GM21390 (cell line): ENCODE results near the gene PCDHA9.
"Not testable (repeated sequence)": the region's sequence is repeated elsewhere in the genome, so short reads cannot be mapped to it uniquely, and the experiment has no call there.

Source experiments
- ATAC-seq: cut with Tn5 transposase; IDR thresholded peaks from one replicate; pipeline ENCODE4 v1.9.1; 2021; ENCODE audit not compliant: unreplicated experiment

Gene PCDHA9

GRCh38 chr5:140833993-140834392, 14.2 kb upstream of the PCDHA9 start, which contains the start of gene PCDHA7:
PCDHA7 (plus strand) TSS chr5:140834269; CDS start chr5:140834384, 115 bp downstream.
- ATAC-seq, result no peak

DNA sequence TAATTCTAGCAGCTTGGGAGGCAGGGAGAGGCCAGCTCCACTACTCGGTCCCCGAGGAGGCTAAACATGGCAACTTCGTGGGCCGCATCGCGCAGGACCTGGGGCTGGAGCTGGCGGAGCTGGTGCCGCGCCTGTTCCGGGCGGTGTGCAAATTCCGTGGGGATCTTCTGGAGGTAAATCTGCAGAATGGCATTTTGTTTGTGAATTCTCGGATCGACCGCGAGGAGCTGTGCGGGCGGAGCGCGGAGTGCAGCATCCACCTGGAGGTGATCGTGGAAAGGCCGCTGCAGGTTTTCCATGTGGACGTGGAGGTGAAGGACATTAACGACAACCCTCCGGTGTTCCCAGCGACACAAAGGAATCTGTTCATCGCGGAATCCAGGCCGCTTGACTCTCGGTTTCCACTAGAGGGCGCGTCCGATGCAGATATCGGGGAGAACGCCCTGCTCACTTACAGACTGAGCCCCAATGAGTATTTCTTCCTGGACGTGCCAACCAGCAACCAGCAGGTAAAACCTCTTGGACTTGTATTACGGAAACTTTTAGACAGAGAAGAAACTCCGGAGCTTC, 13.7 kb upstream of the PCDHA9 start:
- not testable (repeated sequence) for ATAC-seq

GRCh38 chr5:140835622-140836510, 12.3 kb upstream of the PCDHA9 start:
- no peak for ATAC-seq

DNA sequence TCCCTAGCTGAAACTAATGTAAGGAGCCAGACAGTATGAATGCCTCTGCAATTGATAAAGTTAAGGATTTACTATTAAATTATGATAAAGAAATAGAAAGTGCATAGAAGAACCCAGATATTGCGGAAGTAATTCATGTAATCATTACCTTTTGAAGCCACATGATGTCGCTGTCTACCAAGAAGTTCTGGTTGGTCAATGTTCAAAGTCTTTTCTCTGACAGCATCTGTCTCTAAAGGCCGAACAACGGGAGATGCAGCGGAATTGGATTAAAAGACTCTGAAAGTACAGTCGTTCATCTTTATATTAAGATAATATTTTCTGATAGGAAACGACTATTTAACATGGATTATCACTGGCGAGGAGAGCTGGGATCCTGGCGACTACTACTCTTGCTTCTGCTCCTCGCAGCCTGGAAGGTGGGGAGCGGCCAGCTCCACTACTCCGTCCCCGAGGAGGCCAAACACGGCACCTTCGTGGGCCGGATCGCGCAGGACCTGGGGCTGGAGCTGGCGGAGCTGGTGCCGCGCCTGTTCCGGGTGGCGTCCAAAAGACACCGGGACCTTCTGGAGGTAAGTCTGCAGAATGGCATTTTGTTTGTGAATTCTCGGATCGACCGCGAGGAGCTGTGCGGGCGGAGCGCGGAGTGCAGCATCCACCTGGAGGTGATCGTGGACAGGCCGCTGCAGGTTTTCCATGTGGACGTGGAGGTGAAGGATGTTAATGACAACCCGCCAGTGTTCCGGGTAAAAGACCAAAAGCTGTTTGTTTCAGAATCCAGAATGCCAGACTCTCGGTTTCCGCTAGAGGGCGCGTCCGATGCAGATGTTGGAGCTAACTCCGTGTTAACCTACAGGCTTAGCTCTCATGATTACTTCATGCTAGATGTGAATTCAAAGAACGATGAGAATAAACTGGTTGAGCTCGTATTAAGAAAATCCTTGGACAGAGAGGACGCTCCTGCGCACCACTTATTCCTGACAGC, 6.9 kb upstream of the PCDHA9 start, which contains the start of gene PCDHA8:
PCDHA8 (plus strand) TSS at position 210 of the 985 bp plus-strand sequence; CDS start at position 345, 135 bp downstream.
- ATAC-seq, result no peak

- no peak for ATAC-seq
Measured at GRCh38 chr5:140842798-140843733, 5.1 kb upstream of the PCDHA9 start.

DNA sequence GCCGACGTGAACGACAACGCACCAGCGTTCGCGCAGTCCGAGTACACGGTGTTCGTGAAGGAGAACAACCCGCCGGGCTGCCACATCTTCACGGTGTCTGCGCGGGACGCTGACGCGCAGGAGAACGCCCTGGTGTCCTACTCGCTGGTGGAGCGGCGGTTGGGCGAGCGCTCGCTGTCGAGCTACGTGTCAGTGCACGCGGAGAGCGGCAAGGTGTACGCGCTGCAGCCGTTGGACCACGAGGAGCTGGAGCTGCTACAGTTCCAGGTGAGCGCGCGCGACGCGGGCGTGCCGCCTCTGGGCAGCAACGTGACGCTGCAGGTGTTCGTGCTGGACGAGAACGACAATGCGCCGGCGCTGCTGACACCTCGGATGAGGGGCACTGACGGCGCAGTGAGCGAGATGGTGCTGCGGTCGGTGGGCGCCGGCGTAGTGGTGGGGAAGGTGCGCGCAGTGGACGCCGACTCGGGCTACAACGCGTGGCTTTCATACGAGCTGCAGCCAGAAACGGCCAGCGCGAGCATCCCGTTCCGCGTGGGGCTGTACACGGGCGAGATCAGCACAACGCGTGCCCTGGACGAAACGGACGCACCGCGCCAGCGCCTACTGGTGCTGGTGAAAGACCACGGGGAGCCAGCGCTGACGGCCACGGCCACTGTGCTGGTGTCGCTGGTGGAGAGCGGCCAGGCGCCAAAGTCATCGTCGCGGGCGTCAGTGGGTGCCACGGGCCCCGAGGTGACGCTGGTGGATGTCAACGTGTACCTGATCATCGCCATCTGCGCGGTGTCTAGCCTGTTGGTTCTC, 1.9 kb downstream of the PCDHA9 start:
- ATAC-seq, result not testable (repeated sequence)

DNA sequence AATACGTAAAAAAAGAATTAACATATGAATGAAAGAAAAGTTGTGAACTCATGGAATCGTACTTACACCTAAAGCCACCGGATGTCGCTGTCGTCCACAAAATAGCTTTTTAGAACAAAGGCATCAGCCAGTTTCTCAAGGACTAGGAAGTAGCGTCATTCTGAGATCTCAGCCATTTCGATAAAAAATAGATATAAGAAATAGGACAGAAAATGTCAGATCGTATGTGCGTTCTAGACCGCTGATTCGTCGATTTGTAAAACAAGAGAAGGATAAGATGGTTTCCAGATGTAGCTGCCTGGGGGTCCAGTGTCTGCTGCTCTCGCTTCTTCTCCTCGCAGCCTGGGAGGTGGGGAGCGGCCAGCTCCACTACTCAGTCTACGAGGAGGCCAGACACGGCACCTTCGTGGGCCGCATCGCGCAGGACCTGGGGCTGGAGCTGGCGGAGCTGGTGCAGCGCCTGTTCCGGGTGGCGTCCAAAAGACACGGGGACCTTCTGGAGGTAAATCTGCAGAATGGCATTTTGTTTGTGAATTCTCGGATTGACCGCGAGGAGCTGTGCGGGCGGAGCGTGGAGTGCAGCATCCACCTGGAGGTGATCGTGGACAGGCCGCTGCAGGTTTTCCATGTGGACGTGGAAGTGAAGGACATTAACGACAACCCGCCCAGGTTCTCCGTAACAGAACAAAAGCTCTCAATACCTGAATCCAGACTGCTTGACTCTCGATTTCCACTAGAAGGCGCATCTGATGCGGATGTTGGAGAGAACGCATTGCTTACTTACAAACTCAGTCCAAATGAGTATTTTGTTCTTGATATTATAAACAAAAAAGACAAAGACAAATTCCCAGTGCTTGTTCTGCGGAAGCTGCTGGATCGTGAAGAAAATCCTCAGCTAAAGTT, 7.8 kb downstream of the PCDHA9 start, which contains the start of gene PCDHA10:
PCDHA10 (plus strand) TSS at position 126 of the 903 bp plus-strand sequence; CDS start at position 278, 152 bp downstream.
- ATAC-seq, result no peak

DNA sequence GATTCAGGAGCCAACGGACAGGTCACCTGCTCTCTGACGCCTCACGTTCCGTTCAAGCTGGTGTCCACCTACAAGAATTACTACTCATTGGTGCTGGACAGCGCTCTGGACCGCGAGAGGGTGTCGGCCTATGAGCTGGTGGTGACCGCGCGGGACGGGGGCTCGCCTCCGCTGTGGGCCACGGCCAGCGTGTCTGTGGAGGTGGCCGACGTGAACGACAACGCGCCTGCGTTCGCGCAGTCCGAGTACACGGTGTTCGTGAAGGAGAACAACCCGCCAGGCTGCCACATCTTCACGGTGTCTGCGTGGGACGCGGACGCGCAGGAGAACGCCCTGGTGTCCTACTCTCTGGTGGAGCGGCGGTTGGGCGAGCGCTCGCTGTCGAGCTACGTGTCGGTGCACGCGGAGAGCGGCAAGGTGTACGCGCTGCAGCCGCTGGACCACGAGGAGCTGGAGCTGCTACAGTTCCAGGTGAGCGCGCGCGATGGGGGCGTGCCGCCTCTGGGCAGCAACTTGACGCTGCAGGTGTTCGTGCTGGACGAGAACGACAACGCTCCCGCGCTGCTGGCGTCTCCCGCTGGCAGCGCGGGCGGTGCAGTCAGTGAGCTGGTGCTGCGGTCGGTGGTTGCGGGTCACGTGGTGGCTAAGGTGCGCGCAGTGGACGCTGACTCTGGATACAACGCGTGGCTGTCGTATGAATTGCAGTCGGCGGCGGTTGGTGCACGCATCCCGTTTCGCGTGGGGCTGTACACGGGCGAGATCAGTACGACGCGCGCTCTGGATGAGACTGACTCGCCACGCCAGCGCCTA, 9.2 kb downstream of the PCDHA9 start:
- ATAC-seq, result no peak

- ATAC-seq, result no peak
Measured at GRCh38 chr5:140857987-140858240, 9.7 kb downstream of the PCDHA9 start.

DNA sequence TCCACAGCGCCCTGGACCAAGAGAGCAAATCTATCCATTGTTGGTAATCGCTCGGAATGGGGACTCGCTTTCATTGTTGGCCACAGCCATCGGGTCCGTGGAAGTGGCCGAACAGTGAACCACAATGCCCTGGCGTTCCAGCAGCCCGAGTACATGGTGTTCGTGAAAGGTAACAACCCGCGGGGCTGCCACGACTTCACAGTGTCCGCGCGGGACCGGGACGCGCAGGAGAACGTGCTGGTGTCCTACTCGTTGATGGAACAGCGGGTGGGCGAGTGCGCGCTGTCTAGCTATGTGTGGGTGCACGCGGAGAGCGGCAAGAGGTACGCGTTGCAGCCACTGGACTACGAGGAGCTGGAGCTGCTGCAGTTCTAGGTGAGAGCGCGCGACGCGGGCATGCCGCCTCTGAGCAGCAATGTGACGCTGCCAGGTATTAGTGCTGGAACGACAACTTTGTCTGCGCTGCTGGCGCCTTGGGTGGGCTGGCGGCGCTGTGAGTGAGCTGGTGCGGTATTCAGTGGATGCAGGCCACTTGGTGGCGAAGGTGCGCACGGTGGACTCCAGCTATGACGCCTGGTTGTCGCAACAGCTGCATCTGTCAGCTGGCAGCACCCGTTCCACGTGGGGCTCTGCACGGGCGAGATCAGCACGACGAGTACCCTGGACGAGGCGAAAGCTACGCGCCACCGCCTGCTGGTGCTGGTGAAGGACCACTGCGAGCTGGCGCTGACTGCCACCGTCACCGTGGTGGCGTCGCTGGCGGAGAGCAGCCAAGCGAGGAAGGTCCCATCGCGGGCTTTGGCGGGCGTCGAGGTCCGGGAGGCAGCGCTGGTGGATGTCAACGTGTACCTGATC, 14.5 kb downstream of the PCDHA9 start:
- no peak for ATAC-seq

DNA sequence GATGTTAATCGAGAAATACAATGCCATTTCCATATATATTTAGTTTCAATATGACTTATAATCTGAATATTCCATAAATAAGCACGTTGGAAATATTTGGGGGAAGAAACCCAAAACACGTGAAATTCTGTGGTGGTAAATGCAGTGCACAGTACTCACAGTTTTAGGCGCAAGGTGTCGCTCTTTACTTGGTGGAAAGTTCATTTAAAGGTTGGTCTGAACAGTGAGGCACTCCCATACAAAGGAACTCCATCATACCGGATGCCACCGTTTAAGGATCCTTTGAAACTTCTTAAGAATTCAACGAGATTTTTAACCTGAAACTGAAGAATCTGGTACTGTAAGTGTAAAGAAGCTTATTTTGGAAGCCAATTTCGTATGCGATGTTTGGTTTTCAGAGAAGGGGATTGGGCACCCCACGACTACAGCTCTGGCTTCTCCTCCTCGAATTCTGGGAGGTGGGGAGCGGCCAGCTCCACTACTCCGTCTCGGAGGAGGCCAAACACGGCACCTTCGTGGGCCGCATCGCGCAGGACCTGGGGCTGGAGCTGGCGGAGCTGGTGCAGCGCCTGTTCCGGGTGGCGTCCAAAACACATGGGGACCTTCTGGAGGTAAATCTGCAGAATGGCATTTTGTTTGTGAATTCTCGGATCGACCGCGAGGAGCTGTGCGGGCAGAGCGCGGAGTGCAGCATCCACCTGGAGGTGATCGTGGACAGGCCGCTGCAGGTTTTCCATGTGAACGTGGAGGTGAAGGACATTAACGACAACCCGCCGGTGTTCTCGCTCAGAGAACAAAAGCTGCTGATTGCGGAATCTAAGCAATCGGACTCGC, 20.8 kb downstream of the PCDHA9 start, which contains the start of gene PCDHA11:
PCDHA11 (plus strand) TSS at position 237 of the 834 bp plus-strand sequence; CDS start at position 384, 147 bp downstream.
- ATAC-seq, result no peak

- no peak for ATAC-seq
Measured at GRCh38 chr5:140869555-140869886, 21.3 kb downstream of the PCDHA9 start.

DNA sequence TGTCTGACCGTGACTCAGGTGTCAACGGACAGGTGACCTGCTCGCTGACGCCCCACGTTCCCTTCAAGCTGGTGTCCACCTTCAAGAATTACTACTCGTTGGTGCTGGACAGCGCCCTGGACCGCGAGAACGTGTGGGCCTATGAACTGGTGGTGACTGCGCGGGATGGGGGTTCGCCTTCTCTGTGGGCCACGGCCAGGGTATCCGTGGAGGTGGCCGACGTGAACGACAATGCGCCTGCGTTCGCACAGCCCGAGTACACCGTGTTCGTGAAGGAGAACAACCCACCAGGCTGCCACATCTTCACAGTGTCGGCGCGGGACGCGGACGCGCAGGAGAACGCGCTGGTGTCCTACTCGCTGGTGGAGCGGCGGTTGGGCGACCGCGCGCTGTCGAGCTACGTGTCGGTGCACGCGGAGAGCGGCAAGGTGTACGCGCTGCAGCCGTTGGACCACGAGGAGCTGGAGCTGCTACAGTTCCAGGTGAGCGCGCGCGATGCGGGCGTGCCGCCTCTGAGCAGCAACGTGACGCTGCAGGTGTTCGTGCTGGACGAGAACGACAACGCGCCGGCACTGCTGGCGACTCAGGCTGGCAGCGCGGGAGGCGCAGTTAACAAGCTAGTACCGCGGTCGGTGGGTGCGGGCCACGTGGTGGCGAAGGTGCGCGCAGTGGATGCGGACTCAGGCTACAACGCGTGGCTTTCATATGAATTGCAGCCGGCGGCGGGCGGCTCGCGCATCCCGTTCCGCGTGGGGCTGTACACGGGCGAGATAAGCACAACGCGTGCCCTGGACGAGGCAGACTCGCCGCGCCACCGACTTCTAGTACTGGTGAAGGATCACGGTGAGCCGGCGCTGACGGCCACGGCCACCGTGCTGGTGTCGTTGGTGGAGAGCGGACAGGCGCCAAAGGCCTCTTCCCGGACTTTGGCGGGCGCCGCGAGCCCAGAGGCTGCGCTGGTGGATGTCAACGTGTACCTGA, 22.3 kb downstream of the PCDHA9 start:
- no peak for ATAC-seq
